GM19239 (cell line): ENCODE data around the gene SORBS1.
A peak's percentile ranks its signal among the peaks of the same experiment; 100 is the strongest.

Experiments used
- DNase-seq: peaks from one replicate; pipeline ENCODE4 v3.0.0; 2011; ENCODE audit warnings: low spot score; ENCODE audit not compliant: insufficient read length
- FAIRE-seq: peaks from 2 replicates; lab custom pipeline; 2011; peaks lifted over from hg19 to GRCh38; lab: Jason Lieb, UNC

The SORBS1 gene

DNA sequence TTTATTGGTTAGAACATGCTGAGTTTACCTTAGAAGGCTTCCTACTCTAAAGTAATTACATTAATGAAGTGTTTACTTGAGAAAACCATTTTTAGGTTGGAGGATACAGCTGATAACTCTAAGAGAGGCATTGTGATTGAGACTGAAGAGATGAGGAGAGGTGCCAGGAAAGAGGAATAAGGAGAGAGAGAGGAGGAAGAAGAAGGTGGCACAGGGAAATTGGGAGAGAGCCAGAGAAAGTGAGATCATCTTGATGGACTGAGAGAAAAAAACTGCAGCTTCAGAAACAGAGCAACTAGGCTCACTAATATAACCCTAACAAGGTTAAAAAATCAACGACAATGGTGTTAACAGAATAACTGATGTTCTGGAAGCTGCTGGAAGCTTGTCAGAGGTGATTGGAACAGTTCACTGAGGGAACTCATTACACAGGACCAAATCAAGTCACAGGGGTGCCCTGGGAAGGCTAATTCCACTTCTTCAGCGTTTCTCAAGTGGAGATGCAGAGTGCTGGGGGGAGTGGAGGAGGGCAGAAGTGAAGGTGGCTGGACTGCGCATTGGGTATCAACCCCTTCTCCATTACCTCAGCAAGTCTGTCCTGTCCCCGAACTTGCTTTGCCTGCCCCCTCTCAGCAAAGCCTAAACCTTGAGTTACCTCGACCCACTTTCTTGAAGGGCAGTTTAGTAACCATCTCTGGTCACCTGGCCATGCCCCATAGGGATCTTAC, 6.9 kb upstream of the SORBS1 start:
- DNase-seq (no peak), FAIRE-seq (no peak)

DNA sequence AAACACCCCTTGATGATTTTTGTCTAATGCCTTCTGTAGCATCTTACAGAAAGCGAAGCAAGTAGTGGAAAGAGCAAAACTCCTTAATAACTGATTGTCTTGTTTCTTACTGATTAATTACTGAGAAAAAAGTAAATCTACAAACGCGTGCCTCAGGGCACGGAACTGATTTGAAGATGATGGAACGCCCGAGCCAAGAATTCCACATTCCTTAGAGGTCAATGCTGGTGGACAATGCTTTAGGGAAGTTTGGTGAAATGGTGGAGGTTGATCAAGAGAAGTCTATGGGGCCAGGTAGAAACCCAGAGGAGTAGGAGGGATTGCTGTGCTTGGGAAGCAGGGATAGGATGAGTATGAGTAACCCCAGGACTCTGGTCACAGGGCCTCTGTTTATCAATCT, 5.0 kb upstream of the SORBS1 start:
- FAIRE-seq (no peak), DNase-seq (no peak)

DNA sequence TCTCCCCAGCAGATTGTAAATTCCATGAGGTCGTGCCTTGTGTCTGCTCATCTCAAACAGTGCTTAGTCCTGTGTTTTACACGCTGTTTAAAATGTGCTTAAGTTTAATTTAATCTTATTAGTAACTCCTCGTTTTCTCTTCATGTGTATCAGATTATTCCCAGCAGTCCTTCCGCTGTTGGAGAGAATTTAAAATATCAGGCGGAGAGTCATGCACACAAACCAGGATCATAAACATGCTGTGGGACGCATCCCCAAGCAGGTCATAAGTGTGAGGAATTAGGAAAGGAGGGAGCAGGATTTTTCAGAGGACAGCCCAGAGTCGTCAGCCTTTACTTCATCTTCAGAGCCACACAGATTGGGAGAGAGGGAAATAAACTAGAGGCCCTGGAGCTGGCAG, 4.2 kb upstream of the SORBS1 start:
- FAIRE-seq (no peak), DNase-seq (no peak)

DNA sequence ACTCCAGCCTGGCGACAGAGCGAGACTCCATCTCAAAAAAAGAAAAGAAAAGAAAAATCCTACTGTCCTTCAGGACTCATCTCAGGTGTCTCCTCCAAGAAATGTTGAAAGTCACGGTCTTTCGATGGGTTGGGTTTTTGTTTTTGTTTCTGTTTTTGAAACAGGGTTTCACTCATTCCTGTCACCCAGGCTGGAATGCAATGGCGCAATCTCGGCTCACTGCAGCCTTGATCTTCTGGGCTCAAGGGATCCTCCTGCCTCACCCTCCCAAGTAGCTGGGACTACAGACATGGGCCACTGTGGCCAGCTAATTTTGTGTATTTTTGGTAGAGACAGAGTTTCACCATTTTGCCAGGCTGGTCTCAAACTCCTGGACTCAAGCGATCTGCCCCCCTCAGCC, 3.1 kb upstream of the SORBS1 start:
- no peak for FAIRE-seq

DNA sequence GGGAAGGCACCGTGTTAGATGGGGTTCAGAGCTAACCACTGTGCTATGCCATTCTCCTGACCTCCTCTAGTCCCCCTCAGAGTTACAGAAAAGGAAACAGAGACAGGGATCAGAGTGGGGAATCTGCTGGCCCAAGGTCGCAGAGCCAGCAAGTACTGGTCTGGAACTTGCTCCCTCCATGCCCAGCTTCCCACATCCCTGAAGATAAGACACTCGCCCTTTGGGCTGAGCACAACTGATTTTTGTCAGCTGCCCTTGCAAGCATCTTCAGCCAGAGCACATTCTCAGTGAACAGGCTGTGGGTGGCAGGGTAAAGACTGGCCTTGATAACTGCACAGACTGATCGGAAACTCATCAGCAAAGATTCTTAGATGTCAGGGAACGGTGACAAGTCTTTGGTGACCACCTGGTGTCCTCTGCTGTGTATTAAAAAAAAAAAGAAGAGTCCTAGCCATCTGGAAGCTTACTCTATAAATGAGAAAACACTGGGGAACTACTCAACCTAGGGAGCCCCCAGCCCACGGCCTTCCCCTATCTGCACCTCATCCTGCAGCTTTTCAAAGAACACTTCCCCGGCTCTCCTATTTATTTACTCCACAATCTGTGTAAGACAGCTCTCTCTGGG, 1.3 kb upstream of the SORBS1 start:
- no peak for DNase-seq
- no peak for FAIRE-seq

More for the DNA sequence above, 3.1 kb upstream of the SORBS1 start:
- no peak for DNase-seq

DNA sequence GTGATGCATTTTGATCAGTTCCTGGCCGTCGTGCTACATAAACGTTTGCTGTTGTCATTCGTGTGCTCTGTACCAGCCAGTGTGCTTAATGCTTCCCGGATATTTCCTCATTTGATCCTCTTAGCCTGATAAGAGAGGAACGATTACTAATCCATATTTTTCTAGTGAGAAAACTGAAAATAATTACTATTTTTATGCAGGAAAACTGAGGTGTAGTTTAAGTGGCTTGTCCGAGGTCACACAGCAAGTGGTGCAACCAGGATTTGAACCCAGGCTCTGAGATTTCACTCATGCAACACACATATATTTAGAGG, 650 bp upstream of the SORBS1 start:
- no peak for FAIRE-seq

DNA sequence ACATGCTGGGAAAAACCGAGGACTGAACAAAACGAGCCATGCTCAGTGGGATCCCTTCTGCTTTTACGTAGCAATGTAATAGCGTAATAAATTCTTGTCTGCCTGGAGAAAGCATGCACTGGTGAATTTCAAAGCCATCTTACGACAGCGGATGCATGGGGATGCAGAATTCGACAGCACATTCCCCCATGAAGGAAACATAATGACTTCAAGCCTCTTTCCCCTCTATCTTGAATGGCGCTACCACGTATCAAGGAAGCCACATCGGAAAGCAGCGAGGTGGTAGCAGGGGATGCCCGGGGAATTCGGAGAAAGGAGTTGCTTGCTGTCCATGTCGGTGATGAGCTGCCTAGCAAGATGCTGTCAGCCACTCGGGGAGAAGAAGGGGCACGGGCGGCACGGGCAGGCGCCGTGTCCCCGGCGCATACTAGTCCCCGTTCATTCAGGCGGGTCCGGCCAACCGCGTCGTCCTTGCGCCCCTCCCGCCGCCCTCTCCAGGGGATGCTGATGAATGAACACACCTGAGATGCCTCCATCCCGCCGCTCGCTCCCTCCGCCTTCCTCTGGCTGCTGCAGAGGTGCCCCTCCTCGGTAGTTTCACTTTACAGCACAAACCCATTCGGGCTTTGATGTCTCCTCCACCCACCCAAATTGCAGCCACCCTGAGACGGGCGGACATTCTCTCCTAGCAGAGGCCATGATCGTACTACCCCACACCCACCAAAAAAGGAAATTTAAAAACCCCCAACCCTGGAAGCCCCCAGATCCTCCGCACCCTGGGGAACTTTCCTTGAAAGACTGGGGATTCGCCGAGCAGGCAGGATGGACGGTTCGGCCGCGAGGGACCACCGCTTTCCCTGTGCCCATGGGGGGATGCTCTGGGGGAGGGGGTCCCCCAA, 644 bp downstream of the SORBS1 start:
- FAIRE-seq (no peak), DNase-seq (peak; percentile 56)

More for the DNA sequence above, 650 bp upstream of the SORBS1 start:
- no peak for DNase-seq

DNA sequence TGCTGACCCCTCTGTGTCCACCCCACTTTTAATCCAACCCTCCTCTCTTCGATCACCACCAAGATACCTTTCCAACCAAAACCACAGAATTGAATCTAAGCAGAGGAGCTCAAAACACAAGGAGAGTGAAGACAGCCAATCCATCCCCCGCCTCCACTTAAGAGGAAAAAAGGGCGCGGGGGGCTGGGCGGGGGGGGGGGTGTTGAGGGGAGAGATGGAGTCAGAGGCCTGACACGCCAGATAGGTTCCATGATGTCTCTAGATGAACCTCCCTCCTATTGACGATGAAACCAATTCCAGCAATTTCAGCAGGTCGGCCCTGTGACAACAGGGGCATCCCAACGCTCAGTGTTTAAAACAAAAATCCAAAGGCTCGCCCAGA, 1.3 kb downstream of the SORBS1 start:
- FAIRE-seq, result no peak
- DNase-seq, result no peak

DNA sequence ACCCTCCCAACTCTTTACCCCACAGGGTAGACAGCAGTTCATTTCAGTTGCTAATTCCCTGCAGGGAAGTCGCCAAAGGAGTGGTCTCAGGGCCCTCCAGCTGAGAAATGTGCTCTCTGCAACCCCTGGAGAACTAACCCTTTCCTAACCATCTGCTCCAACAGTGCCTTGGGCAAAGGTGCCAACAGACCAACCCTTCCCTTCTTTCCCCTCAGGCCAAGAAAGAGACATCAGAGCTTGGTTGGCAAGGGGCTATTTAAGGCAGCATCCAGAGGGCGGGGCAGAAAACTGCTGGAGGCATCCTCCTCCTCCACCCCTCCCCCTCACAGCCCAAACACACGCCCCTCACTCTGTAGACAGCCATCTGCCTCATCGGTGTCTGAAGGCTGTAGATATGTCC, 1.7 kb downstream of the SORBS1 start:
- no peak for FAIRE-seq
- no peak for DNase-seq

DNA sequence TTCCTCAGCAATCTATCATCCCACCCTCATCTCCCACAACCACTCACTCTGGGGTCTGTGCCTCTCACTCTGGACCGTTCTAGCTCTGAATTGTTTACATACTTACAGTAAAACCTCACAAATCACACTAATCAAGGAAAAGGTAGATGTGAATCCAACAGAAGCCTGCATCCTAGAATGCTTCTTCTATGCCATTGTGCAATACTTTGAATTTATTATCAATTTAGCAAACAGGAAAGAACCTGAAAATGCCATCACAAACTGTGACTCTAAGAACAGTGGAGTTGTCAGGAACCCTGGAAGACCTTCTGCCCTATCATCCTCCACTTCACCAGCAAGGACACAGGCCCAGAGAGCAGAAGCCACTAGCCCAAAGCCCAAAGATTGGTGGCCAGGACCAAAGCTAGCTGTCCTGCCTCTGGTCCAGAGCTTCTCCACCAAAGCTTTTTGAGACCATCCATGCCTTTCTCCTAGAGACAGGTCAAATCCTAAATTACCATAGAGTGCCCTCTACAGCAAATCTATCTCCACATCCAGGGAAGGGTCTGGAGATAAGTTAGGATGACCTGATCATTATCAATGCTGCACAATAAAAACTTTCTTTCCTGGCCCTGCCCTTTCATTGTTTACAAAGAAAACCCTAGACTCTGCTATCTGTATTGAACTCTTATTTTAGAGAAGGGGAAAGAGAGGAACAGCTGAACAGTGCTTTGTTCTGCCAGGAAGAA, 2.4 kb downstream of the SORBS1 start:
- no peak for FAIRE-seq
- DNase-seq, result no peak

DNA sequence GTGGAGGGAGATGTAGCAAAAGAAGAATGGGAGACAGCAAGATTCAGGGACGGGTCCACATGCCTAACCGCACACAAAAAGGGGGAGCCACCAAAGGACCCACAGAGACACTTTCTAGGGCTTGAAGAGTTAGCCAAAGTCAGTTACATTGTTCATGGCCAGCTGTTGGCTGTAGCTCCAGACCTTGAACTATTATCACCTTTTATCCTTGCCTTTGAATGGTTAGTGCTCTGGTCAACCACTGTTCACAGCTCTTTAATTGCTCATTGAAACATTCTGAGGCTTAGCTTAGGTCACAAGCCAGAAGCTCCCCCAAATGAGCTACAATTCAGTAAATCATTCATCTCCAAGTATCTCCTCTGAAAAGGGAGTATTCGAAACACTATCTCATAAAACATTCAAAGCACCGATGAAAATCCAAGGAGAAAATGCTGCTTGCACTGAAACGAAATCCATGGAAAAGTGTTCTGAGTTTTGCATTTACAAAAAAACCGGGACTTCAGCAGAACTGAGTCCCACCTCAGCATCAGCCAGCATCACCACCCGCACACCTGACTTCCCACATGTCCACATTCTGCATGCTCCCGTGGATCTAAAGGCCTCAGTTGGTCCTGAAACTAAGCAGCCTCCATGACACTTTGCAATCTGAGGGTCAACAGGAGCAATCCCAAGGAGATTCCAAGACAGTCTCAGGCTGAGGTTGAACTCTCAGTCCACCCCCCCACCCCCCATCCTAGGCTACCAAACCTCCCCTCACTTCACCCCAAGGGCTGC, 4.0 kb downstream of the SORBS1 start:
- no peak for FAIRE-seq
- DNase-seq, result no peak

DNA sequence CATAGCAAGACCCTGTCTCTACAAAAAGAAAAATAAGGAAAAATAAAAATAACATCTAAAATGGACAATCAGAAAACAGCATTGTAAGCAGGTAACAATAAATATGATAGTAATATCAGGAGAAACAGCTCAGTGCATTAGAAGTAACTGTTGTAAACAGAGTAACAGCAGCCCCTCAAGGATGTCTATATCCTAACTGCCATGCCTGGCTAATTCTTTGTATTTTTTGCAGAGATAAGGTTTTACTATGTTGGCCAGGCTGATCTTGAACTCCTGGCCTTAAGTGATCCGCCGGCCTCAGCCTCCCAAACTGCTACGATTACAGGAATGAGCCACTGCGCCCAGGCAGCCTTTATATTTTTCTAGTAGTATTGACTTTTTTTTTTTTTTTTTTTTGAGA, 7.5 kb downstream of the SORBS1 start:
- DNase-seq (no peak), FAIRE-seq (no peak)

DNA sequence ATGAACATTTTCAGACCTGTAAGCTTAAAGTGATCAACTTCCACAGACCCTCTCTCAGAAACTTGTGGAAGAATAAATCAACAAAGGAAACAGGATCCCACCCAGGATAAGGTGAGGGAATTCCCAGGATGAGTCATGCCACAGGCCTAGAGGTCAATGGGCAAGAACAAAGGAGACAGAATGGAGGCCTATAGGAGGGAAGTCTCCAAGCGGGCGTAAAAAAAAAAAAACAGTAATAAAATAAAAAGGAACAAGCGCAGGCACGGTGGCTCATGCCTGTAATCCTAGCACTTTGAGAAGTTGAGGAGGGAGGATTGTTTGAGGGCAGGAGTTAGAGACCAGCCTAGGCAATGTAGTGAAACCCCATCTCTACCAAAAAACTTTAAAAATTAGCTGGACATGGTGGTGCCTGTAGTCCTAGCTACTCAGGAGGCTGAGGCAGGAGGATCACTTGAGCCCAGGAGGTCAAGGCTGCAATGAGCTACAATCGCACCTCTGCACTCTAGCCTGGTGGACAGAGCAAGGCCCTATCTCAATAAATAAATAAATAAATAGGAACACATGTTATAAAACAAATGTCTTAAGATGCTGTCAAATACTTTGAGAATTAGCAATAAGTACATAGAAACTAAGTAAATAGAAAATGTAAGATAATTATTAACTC, 8.4 kb downstream of the SORBS1 start:
- DNase-seq (no peak), FAIRE-seq (no peak)

DNA sequence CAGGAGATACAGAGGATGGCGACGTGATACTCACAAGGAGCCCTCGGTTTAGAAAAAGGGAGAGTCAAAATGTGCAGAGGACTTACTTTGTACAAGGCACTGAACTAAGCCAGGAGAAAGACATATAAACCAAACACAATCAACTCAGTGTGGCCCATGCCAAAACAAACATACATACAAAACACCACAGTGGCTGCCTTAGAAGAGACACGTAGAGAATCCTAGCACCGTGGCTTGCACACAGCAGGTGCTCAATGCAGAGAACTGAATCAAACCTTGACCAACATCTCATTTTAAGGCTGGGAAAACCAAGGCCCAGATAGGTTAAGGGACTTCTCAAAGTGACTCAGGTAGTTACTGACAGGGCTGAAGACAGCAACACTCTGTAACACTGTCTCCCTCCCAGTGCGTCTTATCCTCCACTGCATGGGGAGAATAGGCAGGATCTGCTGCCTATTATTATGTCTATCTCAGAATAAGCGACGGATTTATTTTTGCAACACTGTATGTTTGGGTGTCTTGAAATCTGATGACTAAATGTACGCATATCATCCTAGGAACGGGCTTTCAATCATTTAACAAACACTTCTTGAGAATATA, 11.0 kb downstream of the SORBS1 start:
- FAIRE-seq (no peak), DNase-seq (no peak)

DNA sequence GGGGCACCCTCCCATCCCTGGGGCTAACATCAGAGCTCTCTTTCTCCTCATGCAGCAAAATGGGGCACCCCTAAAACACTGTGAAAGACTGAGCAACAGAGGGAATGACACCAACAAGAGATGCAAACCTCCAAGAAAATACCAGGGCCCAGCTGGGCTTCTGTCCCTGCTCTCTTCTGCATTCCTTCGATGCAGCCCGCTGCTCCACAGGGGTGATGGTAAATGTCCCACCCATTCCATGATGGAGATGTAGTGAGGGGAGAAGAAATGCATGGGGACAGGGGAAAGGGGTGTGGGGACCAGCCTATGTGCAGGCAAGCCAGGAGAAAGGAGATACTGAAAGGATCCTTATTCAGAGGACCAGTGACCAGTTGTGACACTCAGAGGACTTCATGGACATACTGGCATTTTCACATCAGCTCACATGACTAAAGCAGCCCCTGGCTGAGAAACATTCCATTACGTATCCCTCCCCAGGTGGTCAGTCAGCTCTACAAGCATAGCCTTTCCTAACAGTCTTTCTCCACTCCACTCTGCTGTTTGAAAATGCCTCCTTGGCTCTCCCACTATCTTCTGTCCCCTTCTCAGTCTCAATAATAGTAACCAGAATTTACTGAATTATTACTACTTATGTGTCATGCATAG, 13.3 kb downstream of the SORBS1 start:
- DNase-seq, result no peak
- FAIRE-seq, result no peak

DNA sequence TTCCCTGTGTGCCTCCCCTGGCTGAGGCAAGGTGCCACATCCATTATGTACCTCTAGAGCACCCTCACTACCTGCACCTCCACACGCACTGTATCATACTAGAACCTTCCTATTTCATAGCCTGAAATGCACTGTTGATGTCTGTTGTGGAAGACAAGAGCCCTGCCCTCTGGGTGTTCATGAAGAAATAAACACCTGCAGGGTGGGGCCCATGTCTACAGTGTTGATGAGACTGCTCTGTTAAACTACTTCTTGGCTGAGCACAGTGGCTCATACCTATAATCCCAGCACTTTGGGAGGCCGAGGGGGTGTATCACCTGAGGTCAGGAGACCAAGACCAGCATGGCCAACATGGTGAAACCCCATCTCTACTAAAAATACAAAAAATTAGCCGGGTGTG, 14.0 kb downstream of the SORBS1 start:
- no peak for DNase-seq
- no peak for FAIRE-seq

DNA sequence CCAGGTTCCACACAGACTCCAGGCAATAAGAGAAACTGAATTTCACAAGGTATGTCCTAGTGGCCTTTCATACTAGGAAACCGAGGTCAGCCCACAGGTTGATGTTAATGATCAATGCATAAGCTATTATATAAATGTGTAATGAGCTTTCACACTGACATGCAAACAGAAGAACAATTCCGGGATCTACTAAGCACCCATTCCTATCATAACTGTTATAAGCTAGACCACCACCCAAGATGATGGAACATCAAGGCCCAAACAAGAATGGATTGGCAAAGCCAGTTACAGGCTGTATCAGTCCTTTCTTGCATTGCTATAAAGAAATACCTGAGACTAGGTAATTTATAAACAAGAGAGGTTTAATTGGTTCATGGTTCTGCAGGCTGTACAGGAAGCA, 15.2 kb downstream of the SORBS1 start:
- FAIRE-seq, result no peak
- no peak for DNase-seq

DNA sequence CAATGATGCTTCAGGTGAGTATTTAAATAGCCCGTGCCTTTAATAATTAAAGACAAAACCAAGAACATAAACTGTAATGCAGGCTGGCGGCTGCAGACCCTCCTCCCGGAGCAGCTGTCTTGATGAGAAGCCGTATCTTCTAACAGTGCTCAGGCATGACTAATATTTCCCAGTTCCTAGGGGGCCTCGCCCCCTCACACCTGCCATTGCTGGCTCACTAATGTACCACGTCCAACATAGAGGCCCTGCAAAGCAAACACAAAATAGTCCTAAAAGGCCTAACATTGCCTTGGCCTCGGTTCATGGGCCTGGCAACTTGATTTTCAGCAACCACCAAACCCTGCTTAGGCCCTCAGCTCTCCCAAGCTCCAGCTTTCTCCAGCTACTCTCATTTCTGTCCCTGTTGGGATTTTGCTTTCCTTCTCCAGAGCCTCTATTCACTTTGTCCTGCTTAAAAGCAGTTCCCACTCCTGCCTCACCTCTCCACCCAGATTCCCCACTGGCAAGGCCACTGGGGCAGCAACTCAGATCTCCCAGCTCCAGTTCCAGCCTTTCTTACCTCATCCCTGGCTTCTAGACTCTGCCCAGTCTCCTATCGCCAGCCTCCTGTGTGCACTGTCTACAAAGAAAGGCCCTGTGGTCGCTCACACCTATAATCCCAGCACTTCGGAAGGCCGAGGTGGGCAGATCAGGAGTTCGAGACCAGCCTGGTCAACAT, 16.2 kb downstream of the SORBS1 start:
- DNase-seq, result no peak
- FAIRE-seq, result no peak
